HepG2 (cell line): Measurements from ENCODE around the gene EYA3. TPM values are rescaled to one million over a fixed set of nuclear protein-coding genes. Genes with fewer than 3 reads are reported as not detected.

ENCODE experiments used
- ATAC-seq: fragments of 200-7000 bp; cut with Tn5 transposase; 3 replicates; pipeline ENCODE4 v1.9.1; 2020; ENCODE audit warnings: mild to moderate bottlenecking, moderate library complexity
- BruUV-seq: library from RNA; stranded (reverse); fragments of 400-500 nt; replicated peaks from 2 replicates; lab custom pipeline; 2021; lab: Mats Ljungman, UMichigan
- CTCF ChIA-PET: fragments of 300-600 bp; formaldehyde crosslinking; extraction: SDS; loops from one replicate; lab custom pipeline; 2021; ENCODE audit warnings: low total read pairs, inconsistent platforms, low intra/inter-chr PET ratio; lab: Yijun Ruan, JAX
- POLR2A ChIA-PET: fragments of 350-600 bp; sonication (Branson Sonifier 250); formaldehyde crosslinking; loops from one replicate; lab custom pipeline; 2020; ENCODE audit warnings: antibody characterized with exemption, inconsistent platforms; lab: Yijun Ruan, JAX
- DNase-seq: peaks from one replicate; pipeline ENCODE4 v3.0.0-alpha.2; 2015; ENCODE audit warnings: low spot score
- FAIRE-seq: peaks from 3 replicates; lab custom pipeline; 2011; peaks lifted over from hg19 to GRCh38; lab: Jason Lieb, UNC
- H2AFZ ChIP-seq: one replicate; pipeline ENCODE4 v1.6.1; 2011; ENCODE audit warnings: low read length, inconsistent platforms
- H3K27ac ChIP-seq: fragments of 300-600 bp; 3 replicates; pipeline ENCODE4 v1.8.0; 2011; ENCODE audit warnings: mixed run types, mild to moderate bottlenecking, mixed read lengths, low read length, inconsistent platforms; ENCODE audit not compliant: insufficient read depth; ENCODE audit errors: extremely low read length
- H3K27me3 ChIP-seq, 2 experiments: fragments of 200-600 bp in 1 of 2; 2 replicates in 1 of 2; 3 replicates in 1 of 2; pipeline versions ENCODE4 v1.6.0 to v1.8.0; 2011; ENCODE audit warnings: low read length in 2 of 2, mild to moderate bottlenecking in 2 of 2, moderate library complexity in 2 of 2, inconsistent platforms in 1 of 2; ENCODE audit not compliant: insufficient read depth in 2 of 2, control insufficient read depth in 1 of 2
- H3K36me3 ChIP-seq, 2 experiments: fragments of 200-600 bp in 1 of 2; replicated peaks in 1 of 2; 2 replicates in 1 of 2; 3 replicates in 1 of 2; pipeline versions ENCODE4 v1.5.1 to v1.8.0; 2011; ENCODE audit warnings: low read length in 2 of 2, inconsistent platforms in 1 of 2; ENCODE audit not compliant: insufficient read depth in 2 of 2, control insufficient read depth in 1 of 2
- H3K4me1 ChIP-seq: 2 replicates; pipeline ENCODE4 v1.5.1; 2012; ENCODE audit warnings: low read length, inconsistent platforms; ENCODE audit not compliant: insufficient read depth
- H3K4me2 ChIP-seq: 2 replicates; pipeline ENCODE4 v1.6.0; 2011; ENCODE audit warnings: low read depth, low read length, inconsistent platforms
- H3K4me3 ChIP-seq, 3 experiments: fragments of 200-600 bp in 1 of 3; sonication (generic), shearing (Covaris generic) in 1 of 3; replicated peaks in 1 of 3; 2 replicates each; pipeline ENCODE4 v1.5.1; 2011 to 2016; ENCODE audit warnings: low read length in 3 of 3, inconsistent platforms in 2 of 3, low read depth in 2 of 3, mild to moderate bottlenecking in 2 of 3, control low read depth in 1 of 3, mixed read lengths in 1 of 3; ENCODE audit not compliant: insufficient read depth in 1 of 3
- H3K79me2 ChIP-seq: one replicate; pipeline ENCODE4 v1.6.1; 2011; ENCODE audit warnings: low read length, inconsistent platforms; ENCODE audit not compliant: insufficient read depth
- H3K9ac ChIP-seq: 2 replicates; pipeline ENCODE4 v1.6.0; 2011; ENCODE audit warnings: mild to moderate bottlenecking, low read depth, low read length, inconsistent platforms; ENCODE audit not compliant: insufficient read depth
- H3K9me3 ChIP-seq: 2 replicates; pipeline ENCODE4 v1.5.1; 2012; ENCODE audit warnings: mild to moderate bottlenecking, low read length
- H4K20me1 ChIP-seq: 2 replicates; pipeline ENCODE4 v1.6.0; 2011; ENCODE audit warnings: inconsistent platforms, mild to moderate bottlenecking, low read length, moderate library complexity; ENCODE audit not compliant: insufficient read depth
- CHD2 ChIP-seq: IDR thresholded peaks from 2 replicates; pipeline ENCODE4 v1.6.1; 2011; ENCODE audit warnings: low read depth, low read length, improper control_type of control experiment
- GPN1 ChIP-seq: sonication (generic); formaldehyde crosslinking; IDR thresholded peaks from 2 replicates; pipeline ENCODE4 v1.5.1; 2020; ENCODE audit warnings: missing genetic modification reagents, borderline replicate concordance
- KMT2B ChIP-seq: IDR thresholded peaks from 2 replicates; pipeline ENCODE4 v1.6.1; 2016; ENCODE audit warnings: missing genetic modification reagents, missing compliant biosample characterization
- PHF21A ChIP-seq: sonication (generic); formaldehyde crosslinking; IDR thresholded peaks from 2 replicates; pipeline ENCODE4 v1.5.0; 2020; ENCODE audit warnings: mild to moderate bottlenecking, missing genetic modification reagents
- SATB2 ChIP-seq: sonication (generic); formaldehyde crosslinking; IDR thresholded peaks from 2 replicates; pipeline ENCODE4 v1.5.0; 2020; ENCODE audit warnings: missing genetic modification reagents
- SNAPC2 ChIP-seq: sonication (generic); formaldehyde crosslinking; IDR thresholded peaks from 2 replicates; pipeline ENCODE4 v1.8.1; 2022; ENCODE audit warnings: mild to moderate bottlenecking, missing genetic modification reagents
- SRSF4 ChIP-seq: fragments of 200-400 bp; formaldehyde crosslinking; IDR thresholded peaks from one replicate; pipeline ENCODE4 v1.6.1; 2018; ENCODE audit warnings: mild to moderate bottlenecking, low read depth, low read length, moderate library complexity; ENCODE audit not compliant: poor library complexity, severe bottlenecking
- TEAD3 ChIP-seq: optimal IDR thresholded peaks from 2 replicates; pipeline ENCODE3; 2016; ENCODE audit warnings: borderline replicate concordance
- YEATS2 ChIP-seq: sonication (generic); formaldehyde crosslinking; IDR thresholded peaks from 2 replicates; pipeline ENCODE4 v1.4.0; 2020; ENCODE audit warnings: missing genetic modification reagents, borderline replicate concordance
- ZC3H4 ChIP-seq: sonication (generic); formaldehyde crosslinking; IDR thresholded peaks from 2 replicates; pipeline ENCODE4 v1.4.0; 2020; ENCODE audit warnings: missing genetic modification reagents, borderline replicate concordance
- ZNF18 ChIP-seq: sonication (generic); formaldehyde crosslinking; IDR thresholded peaks from 2 replicates; pipeline ENCODE4 v1.8.0; 2022; ENCODE audit warnings: mild to moderate bottlenecking, missing genetic modification reagents; ENCODE audit not compliant: insufficient replicate concordance
- ZNF460 ChIP-seq: sonication (generic); formaldehyde crosslinking; IDR thresholded peaks from 2 replicates; pipeline ENCODE4 v1.5.1; 2020; ENCODE audit warnings: missing genetic modification reagents, mild to moderate bottlenecking, borderline replicate concordance
- ZNF674 ChIP-seq: sonication (generic); formaldehyde crosslinking; IDR thresholded peaks from 2 replicates; pipeline ENCODE4 v1.5.0; 2020; ENCODE audit warnings: low read depth, mild to moderate bottlenecking, missing genetic modification reagents
- ZNF691 ChIP-seq: sonication (generic); formaldehyde crosslinking; IDR thresholded peaks from 2 replicates; pipeline ENCODE4 v1.4.0; 2020; ENCODE audit warnings: missing genetic modification reagents, low read depth, mild to moderate bottlenecking, borderline replicate concordance
- WGBS: methylation state at CpG from one replicate; pipeline ENCODE4 v1.1.6; 2017; ENCODE audit warnings: low lambda C conversion rate; 5-methylcytosine and 5-hydroxymethylcytosine counted together
- in situ Hi-C: cut with HindIII; loops from 2 replicates; pipeline ENCODE4 v1.10.0; 2017; ENCODE audit warnings: low pct_unique_long_range_greater_than_20kb; ENCODE audit not compliant: extremely low pct_ligation_motif_present
- intact Hi-C: fragments of 100-400 bp; cut with micrococcal nuclease; formaldehyde crosslinking; loops from one replicate; pipeline ENCODE4 v1.10.0; 2022; ENCODE audit not compliant: unreplicated experiment
- polyA plus RNA-seq, 8 experiments: library from polyadenylated mRNA; depleted of rRNA in 3 of 8; stranded (reverse) in 7 of 8; unstranded in 1 of 8; fragments of >200 nt; fragmentation: Illumina TruSeq in 4 of 8; extraction: Trizol in 4 of 8; gene quantifications; 2 replicates each; pipeline versions ENCODE4 v1.2.1 to v1.2.3, GENCODE V29; 2011 to 2016; ENCODE audit warnings: low read depth in 4 of 8, missing spikeins in 1 of 8, mixed read lengths in 1 of 8; ENCODE audit not compliant: insufficient read depth in 1 of 8
- total RNA-seq, 5 experiments: library from RNA; depleted of rRNA; stranded (reverse); fragments of >200 nt; fragmentation: Illumina TruSeq; extraction: Trizol; gene quantifications; 2 replicates each; pipeline ENCODE4 v1.2.3, GENCODE V29; 2016; ENCODE audit warnings: low read depth in 1 of 5
- TF ChIP-seq, protein P1 (sequence below): sonication (generic); formaldehyde crosslinking; IDR thresholded peaks from 2 replicates; pipeline ENCODE4 v1.8.0; 2022; ENCODE audit warnings: missing genetic modification reagents, mild to moderate bottlenecking, inconsistent platforms, borderline replicate concordance

EYA3 gene
- total and polyA plus RNA-seq, 2 of the 13 experiments (the other 11 are each of a cell fraction or from before 2014, with no cell fraction given) = 13.9 to 19.7 TPM

GRCh38 chr1:27931184-27931583 is 157.2 kb downstream of the EYA3 start:
- in situ Hi-C loops (loop anchor here (10.0 kb wide), 1 partner anchor 76 kb away; no protein-coding TSS in a partner anchor), intact Hi-C loops (no loop called here)
- Histone ChIP-seq H3K9ac (no peak overlapping the region), H3K9me3 (no peaks in the 10 kb centered on the region), H3K27me3 (no peaks in the 10 kb centered on the region), H3K36me3 (no peaks in the 10 kb centered on the region), H4K20me1 (no peaks in the 10 kb centered on the region), H3K4me3 (no peak overlapping the region), H3K4me1 (peaks cover 40% of the 10 kb centered on the region), H2AFZ (no peak overlapping the region), H3K79me2 (no peaks in the 10 kb centered on the region), H3K4me2 (no peak overlapping the region), H3K27ac (no peak overlapping the region)
- no peak for DNase-seq
- ATAC-seq = no peak
- no TSS peak for BruUV-seq
- 74% methylated on average over 6 of the region's 6 CpGs for WGBS
- POLR2A ChIA-PET = no interaction called here
- FAIRE-seq = no peak
- TF ChIP-seq, protein P1, sequence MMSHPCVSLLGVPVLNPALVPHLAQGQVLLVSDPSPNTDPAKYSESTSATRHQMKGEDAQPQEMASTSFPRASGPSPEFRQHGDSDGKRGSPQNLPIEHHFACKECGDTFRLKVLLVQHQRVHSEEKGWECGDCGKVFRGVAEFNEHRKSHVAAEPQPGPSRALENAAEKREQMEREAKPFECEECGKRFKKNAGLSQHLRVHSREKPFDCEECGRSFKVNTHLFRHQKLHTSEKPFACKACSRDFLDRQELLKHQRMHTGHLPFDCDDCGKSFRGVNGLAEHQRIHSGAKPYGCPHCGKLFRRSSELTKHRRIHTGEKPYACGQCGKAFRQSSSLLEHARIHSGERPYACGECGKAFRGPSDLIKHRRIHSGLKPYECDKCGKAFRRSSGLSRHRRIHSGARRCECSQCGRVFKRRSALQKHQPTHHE = no peak
- TF ChIP-seq KMT2B (CRISPR knock-in tag) (no peak), SATB2 (CRISPR knock-in tag) (no peak), ZNF691 (no peak), CHD2 (no peak), SNAPC2 (CRISPR knock-in tag) (no peak), ZNF674 (CRISPR knock-in tag) (no peak), YEATS2 (no peak), SRSF4 (no peak), GPN1 (CRISPR knock-in tag) (no peak), TEAD3 (CRISPR knock-in tag) (no peak), ZNF460 (no peak), ZC3H4 (CRISPR knock-in tag) (no peak), PHF21A (no peak), ZNF18 (CRISPR knock-in tag) (no peak)
- CTCF ChIA-PET = no interaction called here
